ENCODE results near the gene CCDC40. TPM values are rescaled to one million over a fixed set of nuclear protein-coding genes. Genes with fewer than 3 reads are reported as not detected.

The CCDC40 gene
- total and polyA plus RNA-seq, 2 donors: 0.57 to 1.5 TPM

DNA sequence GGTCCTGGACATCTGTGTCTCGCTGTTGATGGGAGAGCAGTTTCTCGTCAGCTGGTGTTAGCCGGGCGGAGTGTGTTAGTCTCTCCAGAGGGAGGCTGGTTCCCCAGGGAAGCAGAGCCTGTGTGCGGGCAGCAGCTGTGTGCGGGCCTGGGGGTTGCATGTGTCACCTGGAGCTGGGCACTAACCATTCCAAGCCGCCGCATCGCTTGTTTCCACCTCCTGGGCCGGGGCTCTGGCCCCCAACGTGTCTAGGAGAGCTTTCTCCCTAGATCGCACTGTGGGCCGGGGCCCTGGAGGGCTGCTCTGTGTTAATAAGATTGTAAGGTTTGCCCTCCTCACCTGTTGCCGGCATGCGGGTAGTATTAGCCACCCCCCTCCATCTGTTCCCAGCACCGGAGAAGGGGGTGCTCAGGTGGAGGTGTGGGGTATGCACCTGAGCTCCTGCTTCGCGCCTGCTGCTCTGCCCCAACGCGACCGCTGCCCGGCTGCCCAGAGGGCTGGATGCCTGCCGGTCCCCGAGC lies 82.9 kb downstream of the CCDC40 start:
- no peaks in the 10 kb centered on the region for H3K9me3 ChIP-seq (ENCODE audit: control insufficient read depth in 2 of 2, insufficient read depth in 1 of 2, low read length in 1 of 2)
- no peak for DNase-seq (ENCODE audit: low read depth in 6 of 9, low spot score in 9 of 9)
- peaks cover 0 to under 1% of the 10 kb centered on the region in 2 donors for H3K27me3 ChIP-seq (ENCODE audit: control insufficient read depth in 2 of 2, insufficient read depth in 1 of 2, low read length in 1 of 2)
- no peaks in the 10 kb centered on the region for H3K4me1 ChIP-seq (ENCODE audit: control insufficient read depth in 2 of 2, insufficient read depth in 2 of 2, low read length in 2 of 2)
- H3K36me3 ChIP-seq (ENCODE audit: control insufficient read depth in 2 of 2, insufficient read depth in 2 of 2, low read length in 1 of 2): no peaks in the 10 kb centered on the region
- WGBS: 97% methylated on average over 24 of the region's 24 CpGs
- no peak overlapping the region for H3K4me3 ChIP-seq (ENCODE audit: low read length in 2 of 2)
- H3K27ac ChIP-seq (ENCODE audit: low read depth in 1 of 2, low read length in 1 of 2): no peak overlapping the region

- H3K27me3 ChIP-seq (ENCODE audit: control insufficient read depth in 2 of 2, insufficient read depth in 1 of 2, low read length in 1 of 2): peaks cover 0 to 5% of the 10 kb centered on the region in 2 donors
- H3K4me1 ChIP-seq (ENCODE audit: control insufficient read depth in 2 of 2, insufficient read depth in 2 of 2, low read length in 2 of 2): no peaks in the 10 kb centered on the region
- no peaks in the 10 kb centered on the region for H3K9me3 ChIP-seq (ENCODE audit: control insufficient read depth in 2 of 2, insufficient read depth in 1 of 2, low read length in 1 of 2)
- H3K27ac ChIP-seq (ENCODE audit: low read depth in 1 of 2, low read length in 1 of 2): no peak overlapping the region
- DNase-seq (ENCODE audit: low read depth in 6 of 9, low spot score in 9 of 9): no peak
- no peak overlapping the region for H3K4me3 ChIP-seq (ENCODE audit: low read length in 2 of 2)
- 98% methylated on average over 9 of the region's 9 CpGs for WGBS
- H3K36me3 ChIP-seq (ENCODE audit: control insufficient read depth in 2 of 2, insufficient read depth in 2 of 2, low read length in 1 of 2): no peaks in the 10 kb centered on the region
These were observed 83.4 kb downstream of the CCDC40 start for GRCh38 chr17:80119839-80120238.

GRCh38 chr17:80122026-80122575 lies 85.7 kb downstream of the CCDC40 start:
- Histone ChIP-seq H3K4me3 (ENCODE audit: low read length in 2 of 2) (no peak overlapping the region), H3K4me1 (ENCODE audit: control insufficient read depth in 2 of 2, insufficient read depth in 2 of 2, low read length in 2 of 2) (no peaks in the 10 kb centered on the region), H3K9me3 (ENCODE audit: control insufficient read depth in 2 of 2, insufficient read depth in 1 of 2, low read length in 1 of 2) (no peaks in the 10 kb centered on the region), H3K27ac (ENCODE audit: low read depth in 1 of 2, low read length in 1 of 2) (no peak overlapping the region), H3K27me3 (ENCODE audit: control insufficient read depth in 2 of 2, insufficient read depth in 1 of 2, low read length in 1 of 2) (peaks cover 0 to 8% of the 10 kb centered on the region in 2 donors), H3K36me3 (ENCODE audit: control insufficient read depth in 2 of 2, insufficient read depth in 2 of 2, low read length in 1 of 2) (no peaks in the 10 kb centered on the region)
- 95% methylated on average over 17 of the region's 17 CpGs for WGBS
- DNase-seq (ENCODE audit: low read depth in 6 of 9, low spot score in 9 of 9): no peak

- Histone ChIP-seq H3K27ac (ENCODE audit: low read depth in 1 of 2, low read length in 1 of 2) (no peak overlapping the region), H3K9me3 (ENCODE audit: control insufficient read depth in 2 of 2, insufficient read depth in 1 of 2, low read length in 1 of 2) (no peaks in the 10 kb centered on the region), H3K4me3 (ENCODE audit: low read length in 2 of 2) (no peak overlapping the region), H3K4me1 (ENCODE audit: control insufficient read depth in 2 of 2, insufficient read depth in 2 of 2, low read length in 2 of 2) (no peaks in the 10 kb centered on the region), H3K36me3 (ENCODE audit: control insufficient read depth in 2 of 2, insufficient read depth in 2 of 2, low read length in 1 of 2) (no peaks in the 10 kb centered on the region), H3K27me3 (ENCODE audit: control insufficient read depth in 2 of 2, insufficient read depth in 1 of 2, low read length in 1 of 2) (peaks cover 0 to 8% of the 10 kb centered on the region in 2 donors)
- DNase-seq (ENCODE audit: low read depth in 6 of 9, low spot score in 9 of 9): no peak
- WGBS: 98% methylated on average over 6 of the region's 6 CpGs
These were observed 86.6 kb downstream of the CCDC40 start for GRCh38 chr17:80122926-80123505.

DNA sequence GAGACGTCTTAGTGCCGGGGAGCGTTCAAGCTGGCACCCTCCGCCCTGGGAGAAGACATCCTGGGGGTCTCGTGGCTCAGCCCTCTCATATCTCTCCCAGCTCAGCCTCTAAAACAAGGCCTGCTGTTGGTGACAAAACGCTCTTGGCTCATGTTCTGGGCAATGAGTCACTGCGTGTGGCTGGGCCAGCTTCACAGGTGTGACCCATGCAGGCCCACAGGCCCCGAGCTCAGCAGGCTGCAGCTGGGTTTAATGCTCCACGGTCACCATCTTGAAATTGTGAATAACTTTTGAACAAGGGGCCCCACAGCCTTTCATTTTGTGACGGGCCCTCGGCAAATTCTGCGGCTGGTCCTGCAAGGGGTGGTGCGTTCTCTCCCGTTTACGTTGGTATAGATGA lies 87.3 kb downstream of the CCDC40 start:
- no peaks in the 10 kb centered on the region for H3K9me3 ChIP-seq (ENCODE audit: control insufficient read depth in 2 of 2, insufficient read depth in 1 of 2, low read length in 1 of 2)
- no peak for DNase-seq (ENCODE audit: low read depth in 6 of 9, low spot score in 9 of 9)
- whole genome bisulfite sequencing: 95% methylated on average over 15 of the region's 15 CpGs
- H3K4me1 ChIP-seq (ENCODE audit: control insufficient read depth in 2 of 2, insufficient read depth in 2 of 2, low read length in 2 of 2): no peaks in the 10 kb centered on the region
- H3K36me3 ChIP-seq (ENCODE audit: control insufficient read depth in 2 of 2, insufficient read depth in 2 of 2, low read length in 1 of 2): no peaks in the 10 kb centered on the region
- no peak overlapping the region for H3K4me3 ChIP-seq (ENCODE audit: low read length in 2 of 2)
- no peak overlapping the region for H3K27ac ChIP-seq (ENCODE audit: low read depth in 1 of 2, low read length in 1 of 2)
- H3K27me3 ChIP-seq (ENCODE audit: control insufficient read depth in 2 of 2, insufficient read depth in 1 of 2, low read length in 1 of 2): peaks cover 0 to 8% of the 10 kb centered on the region in 2 donors

- Histone ChIP-seq H3K4me1 (ENCODE audit: control insufficient read depth in 2 of 2, insufficient read depth in 2 of 2, low read length in 2 of 2) (no peaks in the 10 kb centered on the region), H3K36me3 (ENCODE audit: control insufficient read depth in 2 of 2, insufficient read depth in 2 of 2, low read length in 1 of 2) (no peaks in the 10 kb centered on the region), H3K9me3 (ENCODE audit: control insufficient read depth in 2 of 2, insufficient read depth in 1 of 2, low read length in 1 of 2) (no peaks in the 10 kb centered on the region), H3K4me3 (ENCODE audit: low read length in 2 of 2) (no peak overlapping the region), H3K27ac (ENCODE audit: low read depth in 1 of 2, low read length in 1 of 2) (no peak overlapping the region), H3K27me3 (ENCODE audit: control insufficient read depth in 2 of 2, insufficient read depth in 1 of 2, low read length in 1 of 2) (peaks cover 0 to 8% of the 10 kb centered on the region in 2 donors)
- DNase-seq (ENCODE audit: low read depth in 6 of 9, low spot score in 9 of 9): no peak
- 87% methylated on average over 15 of the region's 15 CpGs for WGBS
These were observed 88.0 kb downstream of the CCDC40 start for GRCh38 chr17:80124351-80124981.

GRCh38 chr17:80125656-80126448 lies 89.4 kb downstream of the CCDC40 start:
- Histone ChIP-seq H3K27me3 (ENCODE audit: control insufficient read depth in 2 of 2, insufficient read depth in 1 of 2, low read length in 1 of 2) (peaks cover 0 to 8% of the 10 kb centered on the region in 2 donors), H3K4me1 (ENCODE audit: control insufficient read depth in 2 of 2, insufficient read depth in 2 of 2, low read length in 2 of 2) (no peaks in the 10 kb centered on the region), H3K36me3 (ENCODE audit: control insufficient read depth in 2 of 2, insufficient read depth in 2 of 2, low read length in 1 of 2) (no peaks in the 10 kb centered on the region), H3K4me3 (ENCODE audit: low read length in 2 of 2) (no peak overlapping the region), H3K9me3 (ENCODE audit: control insufficient read depth in 2 of 2, insufficient read depth in 1 of 2, low read length in 1 of 2) (no peaks in the 10 kb centered on the region), H3K27ac (ENCODE audit: low read depth in 1 of 2, low read length in 1 of 2) (no peak overlapping the region)
- 89% methylated on average over 14 of the region's 14 CpGs for WGBS
- no peak for DNase-seq (ENCODE audit: low read depth in 6 of 9, low spot score in 9 of 9)

DNA sequence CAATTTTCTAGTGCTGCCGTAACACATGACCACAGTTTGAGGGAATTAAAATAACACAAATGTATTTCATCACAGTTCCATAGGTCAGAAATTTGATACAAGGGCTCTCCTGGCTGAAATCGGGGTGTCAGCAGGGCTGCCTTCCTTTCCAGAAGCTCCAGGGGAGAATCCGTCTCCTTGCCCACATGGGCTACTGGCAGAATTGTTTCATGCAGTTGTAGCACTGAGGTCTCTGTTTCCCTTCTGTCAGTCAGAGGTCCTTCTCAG lies 89.9 kb downstream of the CCDC40 start:
- Histone ChIP-seq H3K4me3 (ENCODE audit: low read length in 2 of 2) (no peak overlapping the region), H3K27me3 (ENCODE audit: control insufficient read depth in 2 of 2, insufficient read depth in 1 of 2, low read length in 1 of 2) (peaks cover 0 to 8% of the 10 kb centered on the region in 2 donors), H3K4me1 (ENCODE audit: control insufficient read depth in 2 of 2, insufficient read depth in 2 of 2, low read length in 2 of 2) (no peaks in the 10 kb centered on the region), H3K27ac (ENCODE audit: low read depth in 1 of 2, low read length in 1 of 2) (no peak overlapping the region), H3K9me3 (ENCODE audit: control insufficient read depth in 2 of 2, insufficient read depth in 1 of 2, low read length in 1 of 2) (no peaks in the 10 kb centered on the region), H3K36me3 (ENCODE audit: control insufficient read depth in 2 of 2, insufficient read depth in 2 of 2, low read length in 1 of 2) (no peaks in the 10 kb centered on the region)
- DNase-seq (ENCODE audit: low read depth in 6 of 9, low spot score in 9 of 9): no peak
- WGBS: 94% methylated on average over 3 of the region's 3 CpGs

DNA sequence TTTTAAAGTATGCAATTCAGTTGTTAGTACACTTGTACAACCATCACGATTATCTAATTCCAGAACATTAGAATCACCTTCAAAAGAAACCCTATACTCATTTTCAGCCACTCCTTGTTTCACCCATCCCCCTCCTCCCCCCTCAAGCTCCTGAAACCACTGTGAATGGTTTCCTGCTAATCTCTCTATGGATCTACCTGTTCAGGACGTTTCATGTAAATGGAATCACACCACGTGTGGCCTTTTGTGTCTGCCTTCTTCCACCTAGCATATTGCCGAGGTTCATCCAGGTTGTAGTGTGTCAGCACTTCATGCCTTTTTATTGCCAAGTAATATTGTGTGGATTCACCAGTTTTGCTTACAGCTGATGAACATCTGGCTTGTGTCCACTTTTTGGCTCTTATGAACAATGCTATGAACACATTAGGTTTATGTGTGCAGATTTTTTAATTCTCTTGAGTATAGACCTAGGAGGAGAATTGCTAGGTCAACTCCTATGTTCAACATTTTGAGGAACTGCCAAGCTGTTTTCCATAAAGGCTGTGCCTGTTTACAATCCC lies 92.6 kb downstream of the CCDC40 start:
- 51% methylated on average over 4 of the region's 4 CpGs for WGBS
- DNase-seq (ENCODE audit: low read depth in 6 of 9, low spot score in 9 of 9): no peak
- H3K4me3 ChIP-seq (ENCODE audit: low read length in 2 of 2): no peak overlapping the region
- no peak overlapping the region for H3K27ac ChIP-seq (ENCODE audit: low read depth in 1 of 2, low read length in 1 of 2)
- H3K27me3 ChIP-seq (ENCODE audit: control insufficient read depth in 2 of 2, insufficient read depth in 1 of 2, low read length in 1 of 2): peaks cover 0 to 8% of the 10 kb centered on the region in 2 donors
- H3K4me1 ChIP-seq (ENCODE audit: control insufficient read depth in 2 of 2, insufficient read depth in 2 of 2, low read length in 2 of 2): no peaks in the 10 kb centered on the region
- H3K9me3 ChIP-seq (ENCODE audit: control insufficient read depth in 2 of 2, insufficient read depth in 1 of 2, low read length in 1 of 2): no peaks in the 10 kb centered on the region
- H3K36me3 ChIP-seq (ENCODE audit: control insufficient read depth in 2 of 2, insufficient read depth in 2 of 2, low read length in 1 of 2): peaks cover 9 to 19% of the 10 kb centered on the region in 2 donors

Measured in thymus (tissue), 11 donors.